Measurements from ENCODE around the gene NELFA.

- TF ChIP-seq CTCF (IDR thresholded peaks at IDR 0.05) (no peak), POLR2A (IDR thresholded peaks at IDR 0.05) (no peak)
These were observed 18.1 kb downstream of the NELFA start for GRCh38 chr4:1990676-1991075.
